Liver (tissue), 9 donors: ENCODE data around the gene MRPS18C. TPM values are rescaled to one million over a fixed set of nuclear protein-coding genes. Genes with fewer than 3 reads are reported as not detected.

Experiments
- DNase-seq: peaks from one replicate; pipeline ENCODE4 v3.0.0-alpha.2; 2017; ENCODE audit warnings: low spot score
- H3K27ac ChIP-seq, 2 donors: one replicate each; pipeline ENCODE4 v1.7.0; 2013; ENCODE audit warnings: inconsistent platforms in 2 of 2, low read length in 2 of 2, control low read depth in 1 of 2, low read depth in 1 of 2, mild to moderate bottlenecking in 1 of 2
- H3K27me3 ChIP-seq, 4 donors: one replicate each; pipeline versions ENCODE4 v1.6.1 to v1.7.0; 2013; ENCODE audit warnings: low read length in 3 of 4, inconsistent platforms in 1 of 4, mild to moderate bottlenecking in 1 of 4, moderate library complexity in 1 of 4; ENCODE audit not compliant: control insufficient read depth in 4 of 4, insufficient read depth in 4 of 4
- H3K36me3 ChIP-seq, 4 donors: one replicate each; pipeline versions ENCODE4 v1.6.1 to v1.7.0; 2013; ENCODE audit warnings: low read length in 3 of 4, mild to moderate bottlenecking in 3 of 4, low read depth in 1 of 4, moderate library complexity in 1 of 4; ENCODE audit not compliant: control insufficient read depth in 4 of 4, insufficient read depth in 3 of 4
- H3K4me1 ChIP-seq, 4 donors: one replicate each; pipeline versions ENCODE4 v1.6.1 to v1.7.0; 2013; ENCODE audit warnings: low read length in 3 of 4, mild to moderate bottlenecking in 3 of 4, moderate library complexity in 1 of 4; ENCODE audit not compliant: control insufficient read depth in 4 of 4, insufficient read depth in 4 of 4
- H3K4me3 ChIP-seq, 3 donors: one replicate each; pipeline versions ENCODE4 v1.6.1 to v1.7.0; 2013; ENCODE audit warnings: low read length in 3 of 3, control low read depth in 1 of 3, low read depth in 1 of 3, mild to moderate bottlenecking in 1 of 3
- H3K9ac ChIP-seq, 2 donors: one replicate each; pipeline ENCODE4 v1.7.0; 2013; ENCODE audit warnings: low read length in 2 of 2, mild to moderate bottlenecking in 2 of 2, moderate library complexity in 2 of 2, control low read depth in 1 of 2, low read depth in 1 of 2
- H3K9me3 ChIP-seq, 4 donors: one replicate each; pipeline versions ENCODE4 v1.6.1 to v1.7.0; 2013; ENCODE audit warnings: low read length in 3 of 4; ENCODE audit not compliant: control insufficient read depth in 4 of 4
- ATF3 ChIP-seq: IDR thresholded peaks from 2 replicates; pipeline ENCODE4 v1.6.1; 2016; ENCODE audit warnings: antibody characterized with exemption
- CTCF ChIP-seq: fragments of 150-350 bp; IDR thresholded peaks from 2 replicates; pipeline ENCODE4 v1.5.1; 2017; ENCODE audit warnings: improper control_type of control experiment, low read depth, low read length; ENCODE audit not compliant: missing input control
- EGR1 ChIP-seq, 2 donors: IDR thresholded peaks; 2 replicates each; pipeline ENCODE4 v1.6.1; 2016 to 2018; ENCODE audit warnings: antibody characterized with exemption in 2 of 2, low read depth in 2 of 2
- FOXA1 ChIP-seq: IDR thresholded peaks from 2 replicates; pipeline ENCODE4 v1.6.1; 2016; ENCODE audit warnings: antibody characterized with exemption
- FOXA2 ChIP-seq: IDR thresholded peaks from 2 replicates; pipeline ENCODE4 v1.6.1; 2016; ENCODE audit warnings: antibody characterized with exemption
- GABPA ChIP-seq, 2 donors: IDR thresholded peaks in 1 of 2; conservative IDR thresholded peaks in 1 of 2; 2 replicates each; pipeline ENCODE4 v1.6.1; 2016; ENCODE audit warnings: antibody characterized with exemption in 2 of 2, mild to moderate bottlenecking in 1 of 2, moderate library complexity in 1 of 2
- HNF4A ChIP-seq, 2 donors: conservative IDR thresholded peaks; 2 replicates each; pipeline ENCODE4 v1.6.1; 2016; ENCODE audit warnings: antibody characterized with exemption in 2 of 2, mild to moderate bottlenecking in 2 of 2
- HNF4G ChIP-seq: IDR thresholded peaks from 2 replicates; pipeline ENCODE4 v1.6.1; 2016; ENCODE audit warnings: antibody characterized with exemption
- JUND ChIP-seq, 2 donors: IDR thresholded peaks; 2 replicates each; pipeline ENCODE4 v1.6.1; 2016; ENCODE audit warnings: antibody characterized with exemption in 2 of 2
- MAX ChIP-seq: IDR thresholded peaks from 2 replicates; pipeline ENCODE4 v1.6.1; 2016; ENCODE audit warnings: antibody characterized with exemption
- NR2F2 ChIP-seq: IDR thresholded peaks from 2 replicates; pipeline ENCODE4 v1.6.1; 2016; ENCODE audit warnings: antibody characterized with exemption
- RAD21 ChIP-seq, 2 donors: IDR thresholded peaks; 2 replicates each; pipeline ENCODE4 v1.6.1; 2016; ENCODE audit warnings: antibody characterized with exemption in 2 of 2, mild to moderate bottlenecking in 2 of 2
- REST ChIP-seq: IDR thresholded peaks from 2 replicates; pipeline ENCODE4 v1.6.1; 2016; ENCODE audit warnings: antibody characterized with exemption, mild to moderate bottlenecking
- RXRA ChIP-seq, 2 donors: IDR thresholded peaks; 2 replicates each; pipeline ENCODE4 v1.6.1; 2017 to 2018; ENCODE audit warnings: antibody characterized with exemption in 2 of 2, mild to moderate bottlenecking in 1 of 2
- SP1 ChIP-seq: IDR thresholded peaks from 2 replicates; pipeline ENCODE4 v1.6.1; 2018; ENCODE audit warnings: antibody characterized with exemption, mild to moderate bottlenecking
- TAF1 ChIP-seq: conservative IDR thresholded peaks from 2 replicates; pipeline ENCODE4 v1.6.1; 2016; ENCODE audit warnings: antibody characterized with exemption, mild to moderate bottlenecking
- YY1 ChIP-seq: IDR thresholded peaks from 2 replicates; pipeline ENCODE4 v1.6.1; 2016; ENCODE audit warnings: antibody characterized with exemption, mild to moderate bottlenecking
- ZBTB33 ChIP-seq: IDR thresholded peaks from 2 replicates; pipeline ENCODE4 v1.6.1; 2016; ENCODE audit warnings: antibody characterized with exemption
- WGBS: extraction: QIAGEN DNeasy Blood & Tissue Kit; methylation state at CpG from one replicate; pipeline ENCODE4 v1.1.7; 2013; 5-methylcytosine and 5-hydroxymethylcytosine counted together
- polyA plus RNA-seq, 2 donors: library from polyadenylated mRNA; stranded (reverse) in 1 of 2; unstranded in 1 of 2; fragments of 200-250 nt in 1 of 2; fragments of >200 nt in 1 of 2; fragmentation: Nextera tagmentation in 1 of 2; extraction: Ambion mirVana in 1 of 2; gene quantifications; one replicate each; pipeline versions ENCODE4 v1.2.1 to v1.2.3, GENCODE V29; 2013 to 2015
- total RNA-seq, 2 donors: library from RNA; depleted of rRNA; stranded (reverse); fragments of >200 nt; gene quantifications; one replicate each; pipeline ENCODE4 v1.2.3, GENCODE V29; 2014
- donor health status: healthy.
- donor health status: healthy.
- donor health status: healthy.
- donor health status: healthy.
- donor health status: healthy.

The MRPS18C gene
- total and polyA plus RNA-seq, 4 donors = 12.2 to 97.3 (median 17.1) TPM

GRCh38 chr4:83473423-83473822 is 17.6 kb downstream of the MRPS18C start:
- Histone ChIP-seq H3K27me3 (no peaks in the 10 kb centered on the region), H3K4me1 (no peaks in the 10 kb centered on the region), H3K36me3 (peaks cover 0 to 6% (median under 1%) of the 10 kb centered on the region in 4 donors), H3K9ac (no peak overlapping the region), H3K4me3 (no peak overlapping the region), H3K27ac (no peak overlapping the region), H3K9me3 (no peaks in the 10 kb centered on the region)
- 91% methylated on average over 4 of the region's 4 CpGs for WGBS
- no peak for TF ChIP-seq HNF4A (conservative IDR thresholded peaks at IDR 0.05)
- TF ChIP-seq RAD21 (IDR thresholded peaks at IDR 0.05) = no peak
- no peak for TF ChIP-seq FOXA2
- TF ChIP-seq ATF3 = no peak
- no peak for TF ChIP-seq TAF1
- no peak for TF ChIP-seq MAX
- no peak for TF ChIP-seq EGR1 (IDR thresholded peaks at IDR 0.05; ENCODE audit: low read depth in 2 of 2)
- TF ChIP-seq GABPA (IDR thresholded peaks at IDR 0.05 in 1 of 2, conservative IDR thresholded peaks at IDR 0.05 in 1 of 2) = no peak
- no peak for TF ChIP-seq JUND (IDR thresholded peaks at IDR 0.05)
- TF ChIP-seq RXRA (IDR thresholded peaks at IDR 0.05) = no peak
- no peak for TF ChIP-seq SP1
- TF ChIP-seq NR2F2 = no peak
- TF ChIP-seq HNF4G = no peak
- TF ChIP-seq YY1 = no peak
- TF ChIP-seq FOXA1 = no peak
- no peak for DNase-seq

GRCh38 chr4:83473966-83474365 is 18.1 kb downstream of the MRPS18C start:
- no peaks in the 10 kb centered on the region for H3K27me3 ChIP-seq
- no peak overlapping the region for H3K9ac ChIP-seq
- no peak overlapping the region for H3K4me3 ChIP-seq
- peaks cover 0 to 6% (median under 1%) of the 10 kb centered on the region in 4 donors for H3K36me3 ChIP-seq
- no peak for DNase-seq
- H3K4me1 ChIP-seq = no peaks in the 10 kb centered on the region
- WGBS = 97% methylated on average over 2 of the region's 2 CpGs
- H3K27ac ChIP-seq = no peak overlapping the region
- no peak for TF ChIP-seq FOXA1
- TF ChIP-seq TAF1 = no peak
- TF ChIP-seq MAX = no peak
- TF ChIP-seq JUND (IDR thresholded peaks at IDR 0.05) = no peak
- no peak for TF ChIP-seq REST
- TF ChIP-seq SP1 = no peak
- no peak for TF ChIP-seq RXRA (IDR thresholded peaks at IDR 0.05)
- no peak for TF ChIP-seq HNF4G
- no peak for TF ChIP-seq RAD21 (IDR thresholded peaks at IDR 0.05)
- TF ChIP-seq EGR1 (IDR thresholded peaks at IDR 0.05; ENCODE audit: low read depth in 2 of 2) = no peak
- TF ChIP-seq CTCF = no peak
- no peak for TF ChIP-seq NR2F2
- TF ChIP-seq ZBTB33 = no peak
- no peaks in the 10 kb centered on the region for H3K9me3 ChIP-seq
